Spleen (tissue), 11 donors: Measurements from ENCODE around the gene ZNF394. TPM values are rescaled to one million over a fixed set of nuclear protein-coding genes. Genes with fewer than 3 reads are reported as not detected.
A peak's percentile ranks its signal among the peaks of the same experiment; 100 is the strongest.

Experiments used
- DNase-seq: peaks from one replicate; pipeline ENCODE4 v3.0.0-alpha.2; 2020
- H3K27ac ChIP-seq, 8 donors: fragments of 200-600 bp; sonication (generic) in 7 of 8; 1 replicate in 4 of 8; 2 replicates in 4 of 8; pipeline versions ENCODE4 v1.5.0 to v1.8.0; 2016 to 2021; ENCODE audit warnings: inconsistent platforms in 4 of 8, mild to moderate bottlenecking in 4 of 8, moderate library complexity in 1 of 8
- H3K27me3 ChIP-seq, 7 donors: fragments of 200-600 bp; sonication (generic) in 6 of 7; replicated peaks in 1 of 7; 1 replicate in 4 of 7; 2 replicates in 3 of 7; pipeline versions ENCODE4 v1.5.0 to v1.8.0; 2016 to 2021; ENCODE audit warnings: inconsistent platforms in 3 of 7, mild to moderate bottlenecking in 1 of 7
- H3K36me3 ChIP-seq, 6 donors: fragments of 200-600 bp; sonication (generic) in 5 of 6; 1 replicate in 4 of 6; 2 replicates in 2 of 6; pipeline versions ENCODE4 v1.5.0 to v1.8.0; 2016 to 2021; ENCODE audit warnings: inconsistent platforms in 2 of 6
- H3K4me1 ChIP-seq, 6 donors: fragments of 200-600 bp; sonication (generic) in 5 of 6; 1 replicate in 3 of 6; 2 replicates in 3 of 6; pipeline versions ENCODE4 v1.5.0 to v1.8.0; 2016 to 2021; ENCODE audit warnings: inconsistent platforms in 3 of 6
- H3K4me3 ChIP-seq, 8 donors: fragments of 200-600 bp; sonication (generic) in 7 of 8; 1 replicate in 4 of 8; 2 replicates in 4 of 8; pipeline versions ENCODE4 v1.5.0 to v1.8.0; 2016 to 2021; ENCODE audit warnings: inconsistent platforms in 4 of 8, mild to moderate bottlenecking in 4 of 8, moderate library complexity in 2 of 8
- H3K9me3 ChIP-seq, 8 donors: fragments of 200-600 bp; sonication (generic) in 7 of 8; 1 replicate in 4 of 8; 2 replicates in 4 of 8; pipeline versions ENCODE4 v1.5.0 to v1.8.0; 2016 to 2021; ENCODE audit warnings: inconsistent platforms in 4 of 8
- CTCF ChIP-seq, 11 experiments: fragments of 200-600 bp in 7 of 11; fragments of 450-650 bp in 4 of 11; sonication (generic) in 4 of 11; IDR thresholded peaks in 8 of 11; conservative IDR thresholded peaks in 3 of 11; 1 replicate in 7 of 11; 2 replicates in 4 of 11; pipeline versions ENCODE4 v1.4.0 to v1.8.0; 2016 to 2021; ENCODE audit warnings: antibody characterized with exemption in 11 of 11, inconsistent platforms in 4 of 11, mild to moderate bottlenecking in 1 of 11
- POLR2A ChIP-seq, 3 donors: fragments of 450-650 bp; IDR thresholded peaks; one replicate each; pipeline ENCODE4 v1.5.1; 2017; ENCODE audit warnings: antibody characterized with exemption in 3 of 3, mild to moderate bottlenecking in 1 of 3
- POLR2AphosphoS5 ChIP-seq, 3 donors: sonication (generic); formaldehyde crosslinking; IDR thresholded peaks; one replicate each; pipeline ENCODE4 v1.5.1; 2017; ENCODE audit warnings: antibody characterized with exemption in 3 of 3
- WGBS, 5 donors: extraction: QIAGEN DNeasy Blood & Tissue Kit in 3 of 5; methylation state at CpG; one replicate each; pipeline versions ENCODE4 v1.1.5 to v1.1.7; 2013 to 2018; 5-methylcytosine and 5-hydroxymethylcytosine counted together
- intact Hi-C: fragments of 100-400 bp; cut with DNase I; formaldehyde crosslinking; loops from one replicate; pipeline ENCODE4 v1.15.0; 2023; ENCODE audit warnings: low total_unique reads
- polyA plus RNA-seq, 3 donors: library from polyadenylated mRNA; stranded (reverse); fragments of 200-250 nt; gene quantifications; one replicate each; pipeline ENCODE4 v1.2.1, GENCODE V29; 2013
- total RNA-seq, 7 donors: library from RNA; depleted of rRNA in 3 of 7; stranded (reverse); fragments of >200 nt in 3 of 7; fragmentation: NEBNext Ultra II Directional in 4 of 7; extraction: Animal tissue kit (Norgen Biotek cat#: 25700) in 4 of 7; gene quantifications; one replicate each; pipeline versions ENCODE4 v1.1.0 to v1.2.1, GENCODE V29; 2016 to 2021
- donor health status: healthy with polysubstance abuse.
- donor health status: DM: no; HTN: no; CAD: no; lungs with moderate emphysema.
- donor health status: DM: no; HTN: no; CAD: no.
- donor health status: Bipolar disorder and iron deficiency.
- donor health status: healthy.
- donor health status: DM: no; HTN: no; CAD: no.
- donor health status: DM: yes; HTN: yes; CAD: no.

The ZNF394 gene
- total and polyA plus RNA-seq, 10 donors: 25.8 to 96.2 (median 47.5) TPM

GRCh38 chr7:99500637-99501009 lies 542 bp upstream of the ZNF394 start:
- H3K4me3 ChIP-seq: peak overlapping the region; percentile 85 to 99 (median 97)
- TF ChIP-seq POLR2A (IDR thresholded peaks at IDR 0.05) (no peak), POLR2AphosphoS5 (IDR thresholded peaks at IDR 0.05) (no peak), CTCF (IDR thresholded peaks at IDR 0.05 in 8 of 11, conservative IDR thresholded peaks at IDR 0.05 in 3 of 11) (no peak)
- H3K9me3 ChIP-seq: peaks cover 0 to 2% (median 0%) of the 10 kb centered on the region in 8 donors
- intact Hi-C loops: no loop called here
- DNase-seq: no peak
- peak overlapping the region; percentile 84 to 100 (median 98) for H3K27ac ChIP-seq
- H3K36me3 ChIP-seq: peaks cover 0 to 32% (median 21%) of the 10 kb centered on the region in 6 donors
- peaks cover 24 to 67% (median 49%) of the 10 kb centered on the region in 6 donors for H3K4me1 ChIP-seq
- 44 to 60% (median 52%) methylated on average over 16 of the region's 16 CpGs for WGBS, 5 donors
- no peaks in the 10 kb centered on the region for H3K27me3 ChIP-seq

- no peak for DNase-seq
- intact Hi-C loops: no loop called here
Measured at GRCh38 chr7:99499371-99499720, 735 bp downstream of the ZNF394 start.

GRCh38 chr7:99498546-99498944 lies 1.5 kb downstream of the ZNF394 start:
- Histone ChIP-seq H3K4me1 (peaks cover 22 to 56% (median 40%) of the 10 kb centered on the region in 6 donors), H3K27ac (peak overlapping the region in 7 of 8 donors; percentile 96 to 100 (median 98)), H3K4me3 (peak overlapping the region; percentile 85 to 99 (median 97)), H3K27me3 (no peaks in the 10 kb centered on the region), H3K36me3 (peaks cover 11 to 52% (median 42%) of the 10 kb centered on the region in 6 donors), H3K9me3 (peaks cover 5 to 22% (median 21%) of the 10 kb centered on the region in 8 donors)
- DNase-seq: peak; percentile 73
- WGBS, 5 donors: 62 to 76% (median 74%) methylated on average over 11 of the region's 11 CpGs
- no peak for TF ChIP-seq POLR2A (IDR thresholded peaks at IDR 0.05)
- no peak for TF ChIP-seq POLR2AphosphoS5 (IDR thresholded peaks at IDR 0.05)
- intact Hi-C loops: no loop called here

More at GRCh38 chr7:99499371-99499720, 735 bp downstream of the ZNF394 start:
- peak overlapping the region; percentile 84 to 100 (median 98) for H3K27ac ChIP-seq
- TF ChIP-seq POLR2AphosphoS5 (IDR thresholded peaks at IDR 0.05): no peak
- TF ChIP-seq POLR2A (IDR thresholded peaks at IDR 0.05): no peak
- TF ChIP-seq CTCF (IDR thresholded peaks at IDR 0.05 in 8 of 11, conservative IDR thresholded peaks at IDR 0.05 in 3 of 11): no peak
- 0 to 1% (median 0%) methylated on average over 11 to 14 of the region's 14 CpGs for WGBS, 5 donors
- peak overlapping the region; percentile 85 to 99 (median 97) for H3K4me3 ChIP-seq
- peaks cover 0 to 14% (median 13%) of the 10 kb centered on the region in 8 donors for H3K9me3 ChIP-seq
- peaks cover 22 to 64% (median 45%) of the 10 kb centered on the region in 6 donors for H3K4me1 ChIP-seq
- peaks cover 3 to 44% (median 34%) of the 10 kb centered on the region in 6 donors for H3K36me3 ChIP-seq
- no peaks in the 10 kb centered on the region for H3K27me3 ChIP-seq

- peaks cover 7 to 28% (median 26%) of the 10 kb centered on the region in 8 donors for H3K9me3 ChIP-seq
- peak overlapping the region; percentile 85 to 99 (median 97) for H3K4me3 ChIP-seq
- peaks cover 22 to 54% (median 39%) of the 10 kb centered on the region in 6 donors for H3K4me1 ChIP-seq
- DNase-seq: no peak
- TF ChIP-seq POLR2AphosphoS5 (IDR thresholded peaks at IDR 0.05): no peak
- no peak for TF ChIP-seq CTCF (IDR thresholded peaks at IDR 0.05 in 8 of 11, conservative IDR thresholded peaks at IDR 0.05 in 3 of 11)
- no peak for TF ChIP-seq POLR2A (IDR thresholded peaks at IDR 0.05)
- H3K27ac ChIP-seq: peak overlapping the region in 5 of 8 donors; percentile 96 to 99 (median 98)
- H3K36me3 ChIP-seq: peaks cover 12 to 58% (median 48%) of the 10 kb centered on the region in 6 donors
- intact Hi-C loops: no loop called here
- 55 to 72% (median 64%) methylated on average over 6 of the region's 6 CpGs for WGBS, 5 donors
- H3K27me3 ChIP-seq: no peaks in the 10 kb centered on the region
Measured at GRCh38 chr7:99497766-99498545, 2.1 kb downstream of the ZNF394 start.
